Retinal pigment epithelial cell (primary cell): ENCODE measurements around the gene LCNL1.

Experiments
- DNase-seq: peaks from one replicate; pipeline ENCODE4 v3.0.0-alpha.2; 2010; ENCODE audit warnings: low read depth
- H3K4me3 ChIP-seq: 2 replicates; pipeline ENCODE4 v1.5.1; 2011; ENCODE audit warnings: mild to moderate bottlenecking, low read length, control low read depth, moderate library complexity
- TF ChIP-seq, protein P1 (sequence below): conservative IDR thresholded peaks from 2 replicates; pipeline ENCODE4 v1.5.1; 2011; ENCODE audit warnings: low read depth, low read length, control low read depth, inconsistent platforms

Gene LCNL1

DNA sequence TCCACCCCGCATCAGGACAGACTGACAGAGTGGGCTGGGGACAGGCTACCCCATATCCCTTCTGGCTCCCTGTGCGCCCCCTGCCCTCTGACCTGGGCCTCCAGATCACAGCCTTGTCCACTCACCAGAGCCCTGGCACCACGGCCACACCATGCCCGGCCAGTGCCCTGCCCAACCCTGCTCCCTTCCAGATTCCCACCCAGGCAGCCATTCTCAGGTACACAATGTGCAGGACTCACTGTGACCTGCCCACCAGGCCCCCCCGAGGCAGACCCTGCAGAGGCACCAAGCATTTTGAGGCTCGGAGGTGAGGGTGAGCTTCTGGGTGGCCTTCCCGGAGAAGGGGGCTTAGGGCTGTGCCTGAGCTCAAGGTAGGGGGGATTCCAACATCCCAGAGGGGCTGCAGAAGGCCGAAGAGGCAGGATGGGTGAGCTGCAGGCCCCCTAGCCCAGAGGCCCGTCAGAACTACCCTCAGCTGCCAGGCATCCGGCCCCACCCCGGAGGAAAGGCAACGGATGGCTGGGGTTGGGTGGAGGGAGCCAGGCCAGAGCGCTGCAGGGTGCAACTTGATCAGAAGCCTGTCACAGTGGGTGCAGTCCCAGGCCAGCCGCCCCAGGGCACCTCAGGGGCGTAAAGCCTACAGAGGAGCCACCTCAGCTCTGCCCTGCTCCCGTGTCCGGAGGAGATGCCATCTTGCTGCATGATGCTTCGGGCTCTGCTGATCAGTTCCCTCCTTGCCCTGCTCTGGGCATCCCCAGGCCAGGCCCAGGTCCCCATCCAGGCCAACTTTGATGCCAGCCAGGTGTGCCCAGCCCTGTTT lies at the start of gene LCNL1:
Gene LCNL1, plus strand, starts transcription at position 762 of the 820 bp plus-strand sequence. CDS start 594 bp downstream, outside the sequence.
- H3K4me3 ChIP-seq: no peak within 1 kb of the TSS
- DNase-seq: no peak
- TF ChIP-seq, protein P1, sequence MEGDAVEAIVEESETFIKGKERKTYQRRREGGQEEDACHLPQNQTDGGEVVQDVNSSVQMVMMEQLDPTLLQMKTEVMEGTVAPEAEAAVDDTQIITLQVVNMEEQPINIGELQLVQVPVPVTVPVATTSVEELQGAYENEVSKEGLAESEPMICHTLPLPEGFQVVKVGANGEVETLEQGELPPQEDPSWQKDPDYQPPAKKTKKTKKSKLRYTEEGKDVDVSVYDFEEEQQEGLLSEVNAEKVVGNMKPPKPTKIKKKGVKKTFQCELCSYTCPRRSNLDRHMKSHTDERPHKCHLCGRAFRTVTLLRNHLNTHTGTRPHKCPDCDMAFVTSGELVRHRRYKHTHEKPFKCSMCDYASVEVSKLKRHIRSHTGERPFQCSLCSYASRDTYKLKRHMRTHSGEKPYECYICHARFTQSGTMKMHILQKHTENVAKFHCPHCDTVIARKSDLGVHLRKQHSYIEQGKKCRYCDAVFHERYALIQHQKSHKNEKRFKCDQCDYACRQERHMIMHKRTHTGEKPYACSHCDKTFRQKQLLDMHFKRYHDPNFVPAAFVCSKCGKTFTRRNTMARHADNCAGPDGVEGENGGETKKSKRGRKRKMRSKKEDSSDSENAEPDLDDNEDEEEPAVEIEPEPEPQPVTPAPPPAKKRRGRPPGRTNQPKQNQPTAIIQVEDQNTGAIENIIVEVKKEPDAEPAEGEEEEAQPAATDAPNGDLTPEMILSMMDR: no peak

DNA sequence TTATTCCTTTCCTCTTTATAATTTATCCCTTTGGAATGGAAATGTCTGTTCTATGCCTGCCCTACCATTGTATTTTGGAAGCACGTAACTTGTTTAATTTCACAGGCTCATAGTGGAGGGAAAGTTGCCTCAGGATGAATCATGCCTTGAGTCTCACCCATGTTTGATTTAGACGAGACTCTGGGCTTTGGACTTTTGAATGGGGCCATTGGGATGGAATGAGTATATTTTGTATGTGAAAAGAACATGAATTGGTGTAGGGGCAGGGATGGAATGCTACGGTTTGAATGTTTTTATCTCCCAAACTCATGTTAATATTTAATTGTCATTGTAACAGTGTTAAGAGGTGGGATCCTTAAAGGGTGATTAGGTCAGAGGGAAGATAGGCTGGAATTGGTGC lies 48.5 kb upstream of the LCNL1 start:
- no peak overlapping the region for H3K4me3 ChIP-seq
- DNase-seq: no peak
- TF ChIP-seq, protein P1: no peak

DNA sequence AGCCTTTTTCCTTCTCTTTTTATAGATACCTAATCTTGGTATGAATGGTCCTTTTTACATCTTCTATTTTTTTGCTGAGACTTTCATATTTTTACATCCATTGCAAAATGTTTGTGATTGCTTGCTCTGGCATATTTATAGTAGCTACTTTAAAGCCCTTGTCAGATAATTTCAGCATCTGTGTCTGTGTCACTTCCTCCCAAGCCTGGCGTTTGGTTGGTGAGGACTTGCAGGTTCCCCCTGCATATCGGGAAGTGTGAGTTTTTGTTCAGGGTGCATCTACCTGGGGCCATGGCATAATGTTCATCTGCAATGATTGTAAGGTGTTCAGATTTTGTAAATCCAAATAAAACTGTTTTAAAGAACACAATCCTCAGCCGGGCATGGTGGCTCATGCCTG lies 47.1 kb upstream of the LCNL1 start:
- no peak for DNase-seq
- no peak overlapping the region for H3K4me3 ChIP-seq
- TF ChIP-seq, protein P1: no peak

DNA sequence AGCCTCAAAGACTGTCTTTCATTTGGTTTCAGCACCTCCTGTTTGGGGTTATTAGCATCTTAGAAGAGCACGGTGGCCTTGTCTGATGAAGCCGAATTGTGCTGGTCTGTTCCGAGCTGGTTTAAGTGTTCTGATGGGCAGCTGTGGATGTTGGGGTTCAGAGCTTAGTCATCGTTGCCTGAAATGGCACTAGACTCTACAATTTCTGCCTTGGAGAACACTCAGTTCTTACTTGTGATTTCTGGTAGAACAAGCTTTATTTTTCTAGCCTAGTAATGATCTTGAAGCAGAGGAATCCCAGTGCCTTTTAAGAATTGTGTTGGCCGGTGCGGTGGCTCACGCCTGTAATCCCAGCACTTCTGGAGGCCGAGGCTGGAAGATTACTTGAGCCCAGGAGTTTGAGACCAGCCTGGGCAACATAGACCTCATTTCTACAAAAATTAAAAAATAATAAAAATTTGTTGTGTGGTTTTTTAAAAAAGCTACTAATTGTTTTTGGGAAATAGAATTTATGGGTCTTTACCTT lies 46.1 kb upstream of the LCNL1 start:
- H3K4me3 ChIP-seq: no peak overlapping the region
- DNase-seq: no peak
- TF ChIP-seq, protein P1: no peak

DNA sequence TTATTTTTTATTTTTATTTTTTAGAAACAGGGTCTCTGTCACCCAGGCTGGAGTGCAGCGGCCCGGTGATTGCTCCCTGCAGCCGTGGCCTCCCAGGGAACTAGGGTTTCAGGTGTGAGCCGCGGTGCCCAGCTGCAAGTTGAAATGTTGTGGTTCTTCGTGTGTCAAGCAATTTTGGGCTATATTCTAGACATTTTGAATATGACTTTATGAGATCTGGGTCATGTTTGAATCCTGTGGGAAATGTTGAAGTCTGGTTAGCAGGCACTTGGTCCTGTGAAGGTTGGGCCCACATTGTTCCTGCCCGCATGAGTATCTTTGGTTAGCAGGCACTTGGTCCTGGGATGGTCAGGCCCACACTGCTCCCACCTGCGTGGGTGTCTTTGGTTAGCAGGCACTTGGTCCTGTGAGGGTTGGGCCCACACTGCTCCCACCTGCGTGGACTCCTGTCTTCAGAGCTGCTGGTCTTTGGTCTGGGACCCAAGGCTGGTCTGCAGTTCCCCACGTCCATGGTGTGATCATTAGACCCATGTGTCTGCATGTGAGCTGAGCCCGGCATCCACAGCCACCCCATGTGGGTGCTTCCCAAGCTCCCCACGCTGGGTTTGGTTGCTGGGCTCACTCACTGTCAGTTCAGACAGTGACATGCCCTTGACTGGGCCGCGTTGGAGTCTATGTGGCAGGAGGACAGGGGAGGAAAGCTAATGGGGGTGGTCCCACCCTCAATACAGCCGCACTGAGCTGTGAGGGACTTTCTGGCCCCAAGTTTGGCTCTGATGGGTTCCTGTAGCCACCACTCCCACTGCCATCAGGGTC lies 45.4 kb upstream of the LCNL1 start:
- H3K4me3 ChIP-seq: no peak overlapping the region
- TF ChIP-seq, protein P1: no peak
- no peak for DNase-seq

DNA sequence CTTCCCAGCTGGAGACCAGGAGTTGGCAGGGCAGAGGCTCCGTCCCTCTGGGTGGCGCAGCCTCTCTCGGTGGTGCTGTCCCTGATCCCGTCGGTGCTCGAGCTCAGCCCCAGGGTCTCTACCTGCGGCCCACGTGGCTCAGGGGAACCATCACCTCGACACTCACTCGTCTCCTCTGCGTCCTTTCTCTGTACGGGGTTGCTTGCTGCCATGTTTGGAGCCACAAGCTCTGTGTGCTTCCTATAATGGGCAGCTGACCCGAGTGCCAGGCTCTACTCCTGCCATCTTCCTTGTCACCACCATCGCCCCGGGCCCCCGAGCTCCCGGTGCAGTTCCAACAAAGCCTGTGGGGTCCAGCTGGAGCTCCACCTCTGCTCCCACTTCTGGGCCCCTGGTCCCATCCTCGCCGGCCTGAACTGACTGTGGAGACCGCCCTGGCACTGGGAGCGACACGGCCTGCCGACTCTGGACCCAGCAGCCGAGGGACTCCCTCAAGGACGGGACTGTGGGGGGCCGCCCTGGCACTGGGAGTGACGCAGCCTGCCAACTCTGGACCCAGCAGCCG lies 43.3 kb upstream of the LCNL1 start:
- TF ChIP-seq, protein P1: no peak
- no peak for DNase-seq
- no peak overlapping the region for H3K4me3 ChIP-seq
